Central memory CD8-positive, alpha-beta T cell (primary cell): ENCODE data around the gene TRPV3.
A peak's percentile ranks its signal among the peaks of the same experiment; 100 is the strongest.

Source experiments
- ATAC-seq: fragments of 150-1000 bp; cut with Tn5 transposase; replicated peaks from 2 replicates; pipeline ENCODE4 v1.10.0; 2022; ENCODE audit warnings: mild to moderate bottlenecking, moderate FRiP score, moderate number of reproducible peaks; ENCODE audit not compliant: poor library complexity, severe bottlenecking; ENCODE audit errors: extremely low read depth
- DNase-seq, 2 donors: peaks; one replicate each; pipeline ENCODE4 v3.0.0; 2021; ENCODE audit warnings: low spot score in 2 of 2
- H3K27ac Mint-ChIP-seq: one replicate; pipeline ENCODE4 v1.8.0; 2022; ENCODE audit warnings: low read depth, mild to moderate bottlenecking, moderate library complexity, mixed read lengths
- H3K27me3 Mint-ChIP-seq: one replicate; pipeline ENCODE4 v1.8.0; 2022; ENCODE audit warnings: mixed read lengths
- H3K36me3 Mint-ChIP-seq: one replicate; pipeline ENCODE4 v1.8.0; 2022; ENCODE audit warnings: mild to moderate bottlenecking, moderate library complexity, mixed read lengths; ENCODE audit not compliant: insufficient read depth
- H3K4me1 Mint-ChIP-seq: one replicate; pipeline ENCODE4 v1.8.0; 2022; ENCODE audit warnings: mixed read lengths
- H3K4me3 Mint-ChIP-seq: one replicate; pipeline ENCODE4 v1.8.0; 2022; ENCODE audit warnings: mild to moderate bottlenecking, moderate library complexity, mixed read lengths
- H3K9me3 Mint-ChIP-seq: one replicate; pipeline ENCODE4 v1.8.0; 2022; ENCODE audit warnings: mixed read lengths

The TRPV3 gene

GRCh38 chr17:3557768-3558583 is at the start of gene TRPV3:
Gene TRPV3, minus strand, starts transcription at chr17:3557812. Its CDS starts 2,962 bp downstream, at chr17:3554850.
- H3K36me3 Mint-ChIP-seq = peaks cover 2% of the 10 kb centered on the region
- H3K27me3 Mint-ChIP-seq = peaks cover 35% of the 10 kb centered on the region
- ATAC-seq (peak; percentile 60), DNase-seq (peak in 1 of 2 donors; percentile 14)
- H3K4me3 Mint-ChIP-seq = no peak within 1 kb of the TSS
- H3K9me3 Mint-ChIP-seq = no peaks in the 10 kb centered on the region
- no peak within 1 kb of the TSS for H3K27ac Mint-ChIP-seq
- H3K4me1 Mint-ChIP-seq = peaks cover 5% of the 10 kb centered on the region

DNA sequence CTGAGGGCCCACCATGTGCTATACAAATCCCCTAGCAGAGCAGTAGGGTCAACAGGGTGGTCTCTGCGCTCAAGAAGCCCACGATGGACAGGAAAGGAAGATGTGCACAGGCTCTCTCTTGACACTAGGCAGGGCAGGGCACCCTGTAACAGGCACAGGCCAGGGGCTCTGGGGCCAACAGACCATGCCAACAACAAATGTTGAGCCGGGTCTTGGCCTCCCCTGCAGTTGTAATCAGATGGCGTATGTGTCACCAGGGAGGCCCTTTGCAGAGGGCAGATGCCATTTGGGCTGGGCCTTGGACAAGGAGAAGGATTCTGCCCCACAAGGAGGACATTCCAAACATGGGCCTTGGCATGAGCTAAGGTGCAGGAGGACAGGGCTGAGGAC is 46.3 kb upstream of the TRPV3 start:
- no peaks in the 10 kb centered on the region for H3K4me1 Mint-ChIP-seq
- peaks cover 4% of the 10 kb centered on the region for H3K36me3 Mint-ChIP-seq
- H3K9me3 Mint-ChIP-seq = no peaks in the 10 kb centered on the region
- ATAC-seq (no peak), DNase-seq (no peak)
- H3K27ac Mint-ChIP-seq = no peak overlapping the region
- no peak overlapping the region for H3K4me3 Mint-ChIP-seq
- no peaks in the 10 kb centered on the region for H3K27me3 Mint-ChIP-seq

DNA sequence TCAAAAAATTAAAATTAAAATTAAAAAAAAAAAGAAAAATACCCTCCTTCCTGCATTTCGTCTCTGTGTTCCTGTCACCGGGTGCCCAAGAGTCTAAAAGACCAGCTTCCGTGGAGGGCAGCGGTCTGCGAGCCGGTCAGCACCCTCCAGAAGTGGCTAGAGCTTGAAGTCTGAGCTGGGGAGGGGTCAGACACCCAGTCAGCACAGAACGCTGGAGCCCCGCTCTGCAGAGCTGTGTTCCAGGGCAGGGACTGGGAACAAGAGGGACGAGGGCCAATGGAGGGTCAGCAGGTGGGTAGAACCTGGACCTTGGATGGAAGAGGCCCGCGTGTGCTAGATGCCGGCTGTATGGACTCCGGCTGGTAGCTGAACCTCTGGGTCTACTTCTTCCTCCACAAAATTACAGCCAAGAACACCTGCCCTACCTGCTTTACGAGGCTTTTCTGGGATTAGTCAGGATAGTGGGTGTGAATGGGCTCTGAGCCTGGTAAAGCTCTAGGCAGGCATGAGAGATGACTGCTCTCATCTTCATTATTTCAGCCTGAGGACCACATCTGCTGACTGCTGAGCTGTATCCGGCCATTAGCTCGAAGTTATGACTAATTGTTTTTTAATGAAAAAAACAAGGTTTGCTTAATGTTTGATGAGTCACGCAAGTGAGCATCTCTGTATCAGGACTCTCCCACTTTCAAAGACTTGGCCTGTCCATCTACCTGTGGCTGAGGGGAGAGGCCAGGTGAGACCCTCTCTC is 45.7 kb upstream of the TRPV3 start:
- Mint-ChIP-seq H3K36me3 (peaks cover 4% of the 10 kb centered on the region), H3K4me1 (no peaks in the 10 kb centered on the region), H3K9me3 (no peaks in the 10 kb centered on the region), H3K27me3 (no peaks in the 10 kb centered on the region), H3K27ac (no peak overlapping the region), H3K4me3 (no peak overlapping the region)
- ATAC-seq (no peak), DNase-seq (no peak)

GRCh38 chr17:3602499-3602898 is 44.9 kb upstream of the TRPV3 start:
- Mint-ChIP-seq H3K27ac (no peak overlapping the region), H3K4me3 (no peak overlapping the region), H3K9me3 (no peaks in the 10 kb centered on the region), H3K27me3 (no peaks in the 10 kb centered on the region), H3K4me1 (no peaks in the 10 kb centered on the region), H3K36me3 (no peaks in the 10 kb centered on the region)
- no peak for ATAC-seq
- DNase-seq = no peak

- peak overlapping the region; percentile 35 for H3K27ac Mint-ChIP-seq
- H3K27me3 Mint-ChIP-seq = no peaks in the 10 kb centered on the region
- no peaks in the 10 kb centered on the region for H3K9me3 Mint-ChIP-seq
- no peaks in the 10 kb centered on the region for H3K36me3 Mint-ChIP-seq
- ATAC-seq (no peak), DNase-seq (no peak)
- H3K4me3 Mint-ChIP-seq = no peak overlapping the region
- H3K4me1 Mint-ChIP-seq = no peaks in the 10 kb centered on the region
Measured at GRCh38 chr17:3600529-3601205, 43.1 kb upstream of the TRPV3 start.

DNA sequence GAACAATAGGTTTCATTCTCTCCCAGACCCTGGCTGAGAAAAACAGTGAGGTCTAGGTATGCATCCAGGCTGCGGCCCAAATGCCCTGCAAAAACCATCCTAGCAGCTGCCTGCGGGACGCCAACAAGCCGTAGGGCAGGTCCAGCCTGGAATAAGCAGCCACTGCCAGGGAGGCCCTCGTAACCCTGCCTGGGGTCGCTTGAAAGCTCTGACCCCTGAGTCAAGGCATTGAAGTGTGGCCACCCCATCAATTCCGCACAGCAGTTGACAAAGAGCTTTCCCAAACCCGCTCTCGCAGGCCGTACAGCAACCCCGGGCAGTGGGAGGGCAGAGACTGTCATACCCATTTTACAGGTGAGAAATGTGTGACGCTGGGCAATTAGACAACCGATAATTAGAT is 40.5 kb upstream of the TRPV3 start:
- Mint-ChIP-seq H3K4me1 (no peaks in the 10 kb centered on the region), H3K9me3 (no peaks in the 10 kb centered on the region), H3K4me3 (no peak overlapping the region), H3K27me3 (no peaks in the 10 kb centered on the region), H3K36me3 (no peaks in the 10 kb centered on the region), H3K27ac (no peak overlapping the region)
- no peak for DNase-seq
- ATAC-seq = no peak

- Mint-ChIP-seq H3K4me1 (no peaks in the 10 kb centered on the region), H3K27me3 (no peaks in the 10 kb centered on the region), H3K36me3 (no peaks in the 10 kb centered on the region), H3K4me3 (no peak overlapping the region), H3K27ac (no peak overlapping the region), H3K9me3 (no peaks in the 10 kb centered on the region)
- no peak for ATAC-seq
- DNase-seq = no peak
Measured at GRCh38 chr17:3596804-3597464, 39.3 kb upstream of the TRPV3 start.

DNA sequence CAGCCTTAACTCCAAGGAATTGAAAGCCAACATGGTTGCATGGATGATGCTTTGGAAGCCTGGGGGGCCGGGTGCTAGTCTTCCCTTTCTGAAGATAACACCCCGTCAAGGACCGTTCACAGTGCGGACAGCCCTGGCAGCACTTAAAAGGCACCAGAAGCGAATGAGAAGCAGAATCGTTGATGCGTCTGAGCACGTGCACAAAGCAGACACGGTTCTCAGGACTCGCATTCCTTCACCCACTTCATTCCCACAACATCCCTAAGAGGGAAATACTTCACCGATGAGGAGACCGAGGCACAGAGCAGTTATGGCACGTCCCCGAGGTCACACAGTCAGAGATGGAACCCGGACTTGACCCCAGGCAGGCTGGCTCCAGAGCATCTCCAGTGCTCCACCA is 37.4 kb upstream of the TRPV3 start:
- no peaks in the 10 kb centered on the region for H3K27me3 Mint-ChIP-seq
- DNase-seq (no peak), ATAC-seq (no peak)
- no peaks in the 10 kb centered on the region for H3K9me3 Mint-ChIP-seq
- no peak overlapping the region for H3K27ac Mint-ChIP-seq
- peaks cover 3% of the 10 kb centered on the region for H3K36me3 Mint-ChIP-seq
- no peak overlapping the region for H3K4me3 Mint-ChIP-seq
- H3K4me1 Mint-ChIP-seq = no peaks in the 10 kb centered on the region

DNA sequence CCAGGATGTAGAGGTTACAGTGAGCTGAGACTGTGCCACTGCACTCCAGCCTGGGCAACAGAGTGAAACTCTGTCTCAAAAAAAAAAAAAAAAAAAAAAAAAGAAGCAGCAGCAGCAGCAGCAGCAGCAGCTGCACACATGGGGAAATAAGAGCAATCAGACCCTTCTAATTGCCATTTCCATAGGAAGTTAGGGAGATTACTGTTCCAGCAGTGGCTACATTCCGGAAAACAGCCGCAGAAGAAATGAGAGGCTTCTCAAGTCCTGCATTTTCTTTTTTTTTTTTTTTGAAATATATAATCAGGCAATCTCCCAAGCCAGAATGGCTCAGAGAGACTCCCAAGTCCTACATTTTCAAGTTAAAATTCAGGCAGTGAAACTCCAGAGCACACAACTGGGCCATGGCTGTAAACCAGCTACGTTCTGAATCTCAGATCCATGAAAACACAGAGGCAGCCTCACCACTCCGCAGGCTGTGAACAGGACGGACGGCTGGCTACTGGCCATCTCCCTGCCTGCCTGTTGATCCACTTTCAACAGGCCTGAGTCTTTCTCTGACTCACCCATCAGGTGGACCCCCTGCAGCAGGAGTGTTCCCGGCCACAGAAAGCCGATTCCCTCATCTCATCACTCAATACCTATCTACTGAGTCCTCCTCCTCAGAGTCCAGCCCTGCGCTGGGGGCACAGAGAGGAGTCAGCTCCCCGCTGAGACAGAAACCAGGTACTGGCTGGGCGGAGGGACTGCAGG is 36.6 kb upstream of the TRPV3 start:
- no peak for DNase-seq
- no peaks in the 10 kb centered on the region for H3K27me3 Mint-ChIP-seq

DNA sequence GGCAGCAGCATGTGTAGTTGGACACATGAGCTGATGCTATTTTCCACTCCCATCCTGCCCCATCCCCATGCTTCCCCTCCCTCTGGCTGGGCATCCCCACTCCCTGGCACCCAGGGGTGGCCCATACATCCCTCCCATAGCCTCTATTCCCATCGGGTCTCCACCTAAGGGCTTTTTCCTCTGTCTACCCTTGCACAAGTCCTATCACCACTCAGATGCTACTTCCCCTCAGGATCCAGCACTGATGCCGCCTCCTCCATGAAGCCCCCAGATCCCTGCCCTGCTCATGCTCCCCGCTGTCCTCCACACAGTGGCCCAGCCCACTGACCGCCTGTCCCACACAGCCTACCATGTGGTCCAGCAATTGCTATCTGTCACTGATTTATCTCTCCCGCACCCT is 35.8 kb upstream of the TRPV3 start:
- ATAC-seq (no peak), DNase-seq (no peak)
- Mint-ChIP-seq H3K4me1 (no peaks in the 10 kb centered on the region), H3K27me3 (no peaks in the 10 kb centered on the region), H3K4me3 (no peak overlapping the region), H3K9me3 (no peaks in the 10 kb centered on the region), H3K27ac (no peak overlapping the region), H3K36me3 (peaks cover 5% of the 10 kb centered on the region)

More for the DNA sequence above, 36.6 kb upstream of the TRPV3 start:
- H3K4me3 Mint-ChIP-seq = no peak overlapping the region
- ATAC-seq = no peak
- peaks cover 3% of the 10 kb centered on the region for H3K36me3 Mint-ChIP-seq
- H3K9me3 Mint-ChIP-seq = no peaks in the 10 kb centered on the region
- H3K27ac Mint-ChIP-seq = no peak overlapping the region
- H3K4me1 Mint-ChIP-seq = no peaks in the 10 kb centered on the region

DNA sequence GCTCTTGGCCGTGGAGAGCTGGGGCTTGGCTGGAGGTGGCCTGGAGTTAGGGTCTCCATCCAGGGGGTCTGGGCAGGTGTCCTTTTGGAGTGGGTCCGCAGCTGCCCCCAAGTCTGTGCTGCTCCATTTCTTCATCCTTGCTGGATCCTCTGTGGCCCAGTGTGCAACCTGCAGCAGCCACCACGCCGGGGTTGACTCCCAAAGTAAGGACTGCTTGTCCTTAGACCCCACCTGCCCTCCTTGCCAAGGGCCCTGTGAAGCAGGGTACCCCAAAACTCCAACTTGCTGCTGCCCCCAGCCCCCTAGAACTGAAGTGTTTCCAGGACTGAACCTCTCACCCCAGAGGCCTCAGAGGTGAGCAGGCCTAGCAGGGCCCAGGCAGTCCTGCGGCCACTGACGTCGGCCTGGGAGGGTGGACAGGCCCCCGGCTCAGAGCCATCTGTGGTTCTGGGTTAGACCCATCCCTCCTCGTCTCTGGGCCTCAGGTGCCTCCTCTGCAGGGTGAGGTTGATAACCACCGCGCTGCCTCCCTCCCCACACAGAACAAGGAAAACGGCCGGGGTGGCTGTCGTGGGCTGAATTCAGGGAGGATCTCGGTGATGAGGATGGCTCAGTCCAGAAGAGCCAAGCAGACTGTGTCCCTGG is 34.7 kb upstream of the TRPV3 start:
- Mint-ChIP-seq H3K27me3 (no peaks in the 10 kb centered on the region), H3K9me3 (no peaks in the 10 kb centered on the region), H3K36me3 (peaks cover 5% of the 10 kb centered on the region), H3K4me1 (no peaks in the 10 kb centered on the region), H3K27ac (no peak overlapping the region), H3K4me3 (no peak overlapping the region)
- DNase-seq (no peak), ATAC-seq (no peak)
